ENCODE data around the gene MUC4. TPM values are rescaled to one million over a fixed set of nuclear protein-coding genes. Genes with fewer than 3 reads are reported as not detected.
"Not testable (repeated sequence)": the region's sequence is repeated elsewhere in the genome, so short reads cannot be mapped to it uniquely, and the experiment has no call there.

MUC4 gene
- total and polyA plus RNA-seq, 4 donors = 0.59 to 6.3 (median 2.0) TPM

DNA sequence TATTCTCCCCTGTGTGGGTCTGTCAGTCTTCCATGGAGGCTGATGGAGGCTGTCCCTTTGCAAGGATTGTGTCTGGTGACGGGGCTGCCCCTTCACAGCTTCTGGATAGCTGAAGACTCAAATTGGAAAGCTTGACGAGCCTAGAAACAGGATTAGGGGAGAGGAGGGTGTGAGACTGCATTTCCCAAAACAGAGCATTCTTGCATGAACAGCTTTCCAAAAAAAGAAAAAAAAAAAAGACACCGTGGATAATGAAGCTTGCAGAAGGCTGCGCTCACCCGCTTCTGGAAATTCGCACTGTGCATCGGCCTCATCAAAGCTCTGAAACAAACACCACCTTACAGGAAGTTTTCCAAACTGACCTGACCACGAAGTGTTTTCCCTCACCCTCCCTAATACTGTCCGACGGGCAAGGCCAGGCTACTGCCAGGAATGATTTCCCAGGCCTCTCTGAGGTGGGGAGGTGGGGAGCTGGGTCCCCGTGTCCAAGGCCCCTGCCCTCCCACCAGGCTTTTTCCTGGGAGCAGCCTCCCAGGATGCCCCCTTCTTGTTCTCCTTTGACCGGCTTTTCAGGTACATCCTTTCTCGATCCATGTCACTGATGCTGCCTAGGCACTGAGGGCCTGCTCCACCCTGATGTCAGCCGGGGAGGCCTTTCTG, 24.9 kb upstream of the MUC4 start:
- 70% methylated on average over 9 of the region's 14 CpGs for WGBS (ENCODE audit: insufficient coverage)
- no peak overlapping the region for H3K4me3 ChIP-seq (ENCODE audit: low read depth, low read length)
- H3K9me3 ChIP-seq (ENCODE audit: control insufficient read depth, insufficient read depth, low read length) = no peaks in the 10 kb centered on the region
- no peaks in the 10 kb centered on the region for H3K36me3 ChIP-seq (ENCODE audit: control insufficient read depth, insufficient read depth, low read length)
- no peaks in the 10 kb centered on the region for H3K27me3 ChIP-seq (ENCODE audit: control insufficient read depth, insufficient read depth, low read length)
- no peak for DNase-seq (ENCODE audit: low read depth in 4 of 6, low spot score in 6 of 6)
- H3K4me1 ChIP-seq (ENCODE audit: control insufficient read depth, insufficient read depth, low read length) = peaks cover 8% of the 10 kb centered on the region
- no peak overlapping the region for H3K27ac ChIP-seq (ENCODE audit: low read depth, low read length)

GRCh38 chr3:195835791-195836190, 24.1 kb upstream of the MUC4 start:
- Histone ChIP-seq H3K36me3 (ENCODE audit: control insufficient read depth, insufficient read depth, low read length) (no peaks in the 10 kb centered on the region), H3K4me3 (ENCODE audit: low read depth, low read length) (no peak overlapping the region), H3K27me3 (ENCODE audit: control insufficient read depth, insufficient read depth, low read length) (no peaks in the 10 kb centered on the region), H3K9me3 (ENCODE audit: control insufficient read depth, insufficient read depth, low read length) (no peaks in the 10 kb centered on the region), H3K27ac (ENCODE audit: low read depth, low read length) (no peak overlapping the region), H3K4me1 (ENCODE audit: control insufficient read depth, insufficient read depth, low read length) (peaks cover 8% of the 10 kb centered on the region)
- no peak for DNase-seq (ENCODE audit: low read depth in 4 of 6, low spot score in 6 of 6)
- 96% methylated on average over 14 of the region's 14 CpGs for WGBS (ENCODE audit: insufficient coverage)

GRCh38 chr3:195834675-195835583, 23.2 kb upstream of the MUC4 start:
- H3K36me3 ChIP-seq (ENCODE audit: control insufficient read depth, insufficient read depth, low read length) = no peaks in the 10 kb centered on the region
- no peak for DNase-seq (ENCODE audit: low read depth in 4 of 6, low spot score in 6 of 6)
- H3K4me3 ChIP-seq (ENCODE audit: low read depth, low read length) = no peak overlapping the region
- peaks cover 8% of the 10 kb centered on the region for H3K4me1 ChIP-seq (ENCODE audit: control insufficient read depth, insufficient read depth, low read length)
- H3K27ac ChIP-seq (ENCODE audit: low read depth, low read length) = no peak overlapping the region
- H3K27me3 ChIP-seq (ENCODE audit: control insufficient read depth, insufficient read depth, low read length) = no peaks in the 10 kb centered on the region
- 92% methylated on average over 28 of the region's 29 CpGs for WGBS (ENCODE audit: insufficient coverage)
- no peaks in the 10 kb centered on the region for H3K9me3 ChIP-seq (ENCODE audit: control insufficient read depth, insufficient read depth, low read length)

DNA sequence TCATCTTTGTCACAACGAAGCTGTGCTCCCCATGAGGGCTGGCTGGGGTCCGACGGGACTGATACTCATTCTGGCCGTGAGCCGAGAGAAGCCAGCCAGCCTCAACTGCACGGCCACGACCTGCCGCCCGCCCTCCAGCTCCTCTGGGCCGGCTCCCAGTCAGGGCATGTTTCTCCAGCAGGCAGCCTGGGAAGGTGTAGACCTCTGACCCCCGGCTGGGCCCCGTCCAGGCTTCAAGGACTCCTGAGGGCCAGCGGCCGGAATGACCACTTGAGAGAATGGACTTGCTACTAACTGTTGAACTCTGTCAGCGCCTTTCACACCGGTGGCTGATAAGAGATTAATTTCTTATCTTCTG, 18.1 kb upstream of the MUC4 start:
- no peaks in the 10 kb centered on the region for H3K9me3 ChIP-seq (ENCODE audit: control insufficient read depth, insufficient read depth, low read length)
- WGBS (ENCODE audit: insufficient coverage) = 84% methylated on average over 11 of the region's 16 CpGs
- H3K4me3 ChIP-seq (ENCODE audit: low read depth, low read length) = no peak overlapping the region
- H3K4me1 ChIP-seq (ENCODE audit: control insufficient read depth, insufficient read depth, low read length) = peaks cover 2% of the 10 kb centered on the region
- no peaks in the 10 kb centered on the region for H3K36me3 ChIP-seq (ENCODE audit: control insufficient read depth, insufficient read depth, low read length)
- DNase-seq (ENCODE audit: low read depth in 4 of 6, low spot score in 6 of 6) = no peak
- no peaks in the 10 kb centered on the region for H3K27me3 ChIP-seq (ENCODE audit: control insufficient read depth, insufficient read depth, low read length)
- H3K27ac ChIP-seq (ENCODE audit: low read depth, low read length) = no peak overlapping the region

GRCh38 chr3:195828762-195829161, 17.0 kb upstream of the MUC4 start:
- DNase-seq (ENCODE audit: low read depth in 4 of 6, low spot score in 6 of 6) = no peak
- Histone ChIP-seq H3K27me3 (ENCODE audit: control insufficient read depth, insufficient read depth, low read length) (no peaks in the 10 kb centered on the region), H3K4me1 (ENCODE audit: control insufficient read depth, insufficient read depth, low read length) (peaks cover 2% of the 10 kb centered on the region), H3K36me3 (ENCODE audit: control insufficient read depth, insufficient read depth, low read length) (no peaks in the 10 kb centered on the region), H3K4me3 (ENCODE audit: low read depth, low read length) (no peak overlapping the region), H3K27ac (ENCODE audit: low read depth, low read length) (no peak overlapping the region), H3K9me3 (ENCODE audit: control insufficient read depth, insufficient read depth, low read length) (no peaks in the 10 kb centered on the region)
- WGBS (ENCODE audit: insufficient coverage) = 37% methylated on average over 7 of the region's 9 CpGs

GRCh38 chr3:195825857-195826804, 14.4 kb upstream of the MUC4 start:
- no peak overlapping the region for H3K27ac ChIP-seq (ENCODE audit: low read depth, low read length)
- no peaks in the 10 kb centered on the region for H3K9me3 ChIP-seq (ENCODE audit: control insufficient read depth, insufficient read depth, low read length)
- WGBS (ENCODE audit: insufficient coverage) = 88% methylated on average over 47 of the region's 47 CpGs
- no peaks in the 10 kb centered on the region for H3K27me3 ChIP-seq (ENCODE audit: control insufficient read depth, insufficient read depth, low read length)
- peaks cover 2% of the 10 kb centered on the region for H3K4me1 ChIP-seq (ENCODE audit: control insufficient read depth, insufficient read depth, low read length)
- no peak for DNase-seq (ENCODE audit: low read depth in 4 of 6, low spot score in 6 of 6)
- H3K36me3 ChIP-seq (ENCODE audit: control insufficient read depth, insufficient read depth, low read length) = no peaks in the 10 kb centered on the region
- H3K4me3 ChIP-seq (ENCODE audit: low read depth, low read length) = no peak overlapping the region

GRCh38 chr3:195825191-195825588, 13.5 kb upstream of the MUC4 start:
- Histone ChIP-seq H3K27me3 (ENCODE audit: control insufficient read depth, insufficient read depth, low read length) (no peaks in the 10 kb centered on the region), H3K4me3 (ENCODE audit: low read depth, low read length) (no peak overlapping the region), H3K27ac (ENCODE audit: low read depth, low read length) (no peak overlapping the region), H3K9me3 (ENCODE audit: control insufficient read depth, insufficient read depth, low read length) (no peaks in the 10 kb centered on the region), H3K36me3 (ENCODE audit: control insufficient read depth, insufficient read depth, low read length) (no peaks in the 10 kb centered on the region), H3K4me1 (ENCODE audit: control insufficient read depth, insufficient read depth, low read length) (peaks cover 2% of the 10 kb centered on the region)
- DNase-seq (ENCODE audit: low read depth in 4 of 6, low spot score in 6 of 6) = no peak
- WGBS (ENCODE audit: insufficient coverage) = 72% methylated on average over 15 of the region's 15 CpGs

DNA sequence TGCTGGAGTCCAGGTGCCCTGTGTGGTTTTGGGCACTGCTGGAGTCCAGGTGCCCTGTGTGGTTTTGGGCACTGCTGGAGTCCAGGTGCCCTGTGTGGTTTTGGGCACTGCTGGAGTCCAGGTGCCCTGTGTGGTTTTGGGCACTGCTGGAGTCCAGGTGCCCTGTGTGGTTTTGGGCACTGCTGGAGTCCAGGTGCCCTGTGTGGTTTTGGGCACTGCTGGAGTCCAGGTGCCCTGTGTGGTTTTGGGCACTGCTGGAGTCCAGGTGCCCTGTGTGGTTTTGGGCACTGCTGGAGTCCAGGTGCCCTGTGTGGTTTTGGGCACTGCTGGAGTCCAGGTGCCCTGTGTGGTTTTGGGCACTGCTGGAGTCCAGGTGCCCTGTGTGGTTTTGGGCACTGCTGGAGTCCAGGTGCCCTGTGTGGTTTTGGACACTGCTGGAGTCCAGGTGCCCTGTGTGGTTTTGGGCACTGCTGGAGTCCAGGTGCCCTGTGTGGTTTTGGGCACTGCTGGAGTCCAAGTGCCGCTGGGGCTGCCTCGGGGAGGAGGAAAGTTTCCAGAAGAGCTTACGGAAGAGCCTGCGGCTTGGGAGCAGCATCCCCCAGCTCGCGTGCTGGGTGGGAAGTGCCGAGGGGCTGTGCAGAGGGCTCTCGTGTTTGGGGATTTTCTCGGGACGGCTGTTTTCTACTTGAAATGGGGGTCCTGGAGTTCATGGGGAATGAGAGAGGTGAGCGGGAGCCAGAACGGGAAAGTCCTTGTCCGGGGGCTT, 12.9 kb upstream of the MUC4 start:
- H3K27me3 ChIP-seq (ENCODE audit: control insufficient read depth, insufficient read depth, low read length); H3K9me3 ChIP-seq (ENCODE audit: control insufficient read depth, insufficient read depth, low read length); DNase-seq (ENCODE audit: low read depth in 4 of 6, low spot score in 6 of 6); H3K4me3 ChIP-seq (ENCODE audit: low read depth, low read length); H3K4me1 ChIP-seq (ENCODE audit: control insufficient read depth, insufficient read depth, low read length); H3K36me3 ChIP-seq (ENCODE audit: control insufficient read depth, insufficient read depth, low read length); H3K27ac ChIP-seq (ENCODE audit: low read depth, low read length): not testable (repeated sequence)
- 62% methylated on average over 12 of the region's 13 CpGs for WGBS (ENCODE audit: insufficient coverage)

GRCh38 chr3:195823999-195824398, 12.3 kb upstream of the MUC4 start:
- 71% methylated on average over 12 of the region's 13 CpGs for WGBS (ENCODE audit: insufficient coverage)
- Histone ChIP-seq H3K27ac (ENCODE audit: low read depth, low read length) (no peak overlapping the region), H3K36me3 (ENCODE audit: control insufficient read depth, insufficient read depth, low read length) (no peaks in the 10 kb centered on the region), H3K9me3 (ENCODE audit: control insufficient read depth, insufficient read depth, low read length) (no peaks in the 10 kb centered on the region), H3K4me3 (ENCODE audit: low read depth, low read length) (no peak overlapping the region), H3K4me1 (ENCODE audit: control insufficient read depth, insufficient read depth, low read length) (peaks cover 2% of the 10 kb centered on the region), H3K27me3 (ENCODE audit: control insufficient read depth, insufficient read depth, low read length) (no peaks in the 10 kb centered on the region)
- no peak for DNase-seq (ENCODE audit: low read depth in 4 of 6, low spot score in 6 of 6)

All from spinal cord (tissue), 10 donors.